HL-60 (cell line): ENCODE measurements around the gene PDE1C.

Source experiments
- DNase-seq, 2 experiments: peaks; one replicate each; pipeline ENCODE4 v3.0.0-alpha.2; 2010 to 2020; ENCODE audit warnings: low read depth in 1 of 2, low spot score in 1 of 2
- H3K27ac ChIP-seq: fragments of 250-450 bp; sonication (Bioruptor Pico); replicated peaks from 2 replicates; pipeline ENCODE4 v1.5.1; 2020; ENCODE audit warnings: mild to moderate bottlenecking, moderate library complexity
- H3K27me3 ChIP-seq: fragments of 250-450 bp; sonication (Bioruptor Pico); 2 replicates; pipeline ENCODE4 v1.5.1; 2021; ENCODE audit warnings: mild to moderate bottlenecking, moderate library complexity; ENCODE audit not compliant: insufficient read depth, poor library complexity, severe bottlenecking
- H3K4me3 ChIP-seq: replicated peaks from 2 replicates; pipeline ENCODE4 v1.5.1; 2011; ENCODE audit warnings: mild to moderate bottlenecking, control low read depth, low read length; ENCODE audit not compliant: insufficient read depth
- GABPA ChIP-seq: IDR thresholded peaks from 2 replicates; pipeline ENCODE4 v1.6.1; 2012; ENCODE audit warnings: low read depth
- POLR2AphosphoS5 ChIP-seq: IDR thresholded peaks from 2 replicates; pipeline ENCODE4 v1.6.1; 2012; ENCODE audit warnings: low read depth
- SPI1 ChIP-seq: IDR thresholded peaks from 2 replicates; pipeline ENCODE4 v1.6.1; 2012; ENCODE audit warnings: low read depth, mild to moderate bottlenecking, borderline replicate concordance
- TF ChIP-seq, protein P1 (sequence below): IDR thresholded peaks from 2 replicates; pipeline ENCODE4 v1.6.1; 2012; ENCODE audit warnings: low read depth; ENCODE audit not compliant: insufficient replicate concordance
- TF ChIP-seq, protein P2 (sequence below): IDR thresholded peaks from one replicate; pipeline ENCODE4 v1.5.1; 2011; ENCODE audit warnings: low read length, control low read depth, inconsistent platforms; ENCODE audit not compliant: insufficient read depth

PDE1C gene

DNA sequence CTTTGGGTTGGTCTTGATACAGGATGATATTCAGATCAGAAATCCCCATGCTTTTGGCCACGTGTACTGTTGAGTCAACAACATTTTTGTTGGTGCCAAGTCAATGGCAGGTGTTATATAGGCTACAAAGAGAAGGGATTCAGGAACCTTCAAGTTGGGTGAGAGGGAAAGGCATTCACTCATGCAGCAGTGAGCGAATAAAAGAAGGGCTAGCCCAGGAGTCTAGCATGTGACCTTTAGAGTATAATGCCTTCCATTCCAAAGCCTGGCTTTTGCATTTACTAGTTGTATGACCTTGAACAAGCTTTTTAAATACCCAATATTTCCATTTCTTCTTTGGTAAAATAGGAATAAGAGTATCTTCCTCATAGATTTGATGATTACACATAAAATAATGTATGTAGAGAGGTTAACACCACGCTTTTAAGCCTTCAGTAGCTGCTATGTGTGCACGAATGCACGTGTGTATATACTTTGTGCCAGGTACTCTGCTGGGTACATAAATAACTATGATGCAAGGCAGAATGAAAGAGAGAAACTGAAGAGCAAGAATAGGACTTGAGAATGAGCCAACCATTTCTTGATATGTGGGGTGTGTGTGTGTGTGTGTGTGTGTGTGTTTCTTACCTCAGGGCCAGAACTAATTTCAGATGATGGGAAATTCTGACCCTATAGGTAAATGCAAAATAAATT lies 163.6 kb downstream of the PDE1C start:
- TF ChIP-seq, protein P1, sequence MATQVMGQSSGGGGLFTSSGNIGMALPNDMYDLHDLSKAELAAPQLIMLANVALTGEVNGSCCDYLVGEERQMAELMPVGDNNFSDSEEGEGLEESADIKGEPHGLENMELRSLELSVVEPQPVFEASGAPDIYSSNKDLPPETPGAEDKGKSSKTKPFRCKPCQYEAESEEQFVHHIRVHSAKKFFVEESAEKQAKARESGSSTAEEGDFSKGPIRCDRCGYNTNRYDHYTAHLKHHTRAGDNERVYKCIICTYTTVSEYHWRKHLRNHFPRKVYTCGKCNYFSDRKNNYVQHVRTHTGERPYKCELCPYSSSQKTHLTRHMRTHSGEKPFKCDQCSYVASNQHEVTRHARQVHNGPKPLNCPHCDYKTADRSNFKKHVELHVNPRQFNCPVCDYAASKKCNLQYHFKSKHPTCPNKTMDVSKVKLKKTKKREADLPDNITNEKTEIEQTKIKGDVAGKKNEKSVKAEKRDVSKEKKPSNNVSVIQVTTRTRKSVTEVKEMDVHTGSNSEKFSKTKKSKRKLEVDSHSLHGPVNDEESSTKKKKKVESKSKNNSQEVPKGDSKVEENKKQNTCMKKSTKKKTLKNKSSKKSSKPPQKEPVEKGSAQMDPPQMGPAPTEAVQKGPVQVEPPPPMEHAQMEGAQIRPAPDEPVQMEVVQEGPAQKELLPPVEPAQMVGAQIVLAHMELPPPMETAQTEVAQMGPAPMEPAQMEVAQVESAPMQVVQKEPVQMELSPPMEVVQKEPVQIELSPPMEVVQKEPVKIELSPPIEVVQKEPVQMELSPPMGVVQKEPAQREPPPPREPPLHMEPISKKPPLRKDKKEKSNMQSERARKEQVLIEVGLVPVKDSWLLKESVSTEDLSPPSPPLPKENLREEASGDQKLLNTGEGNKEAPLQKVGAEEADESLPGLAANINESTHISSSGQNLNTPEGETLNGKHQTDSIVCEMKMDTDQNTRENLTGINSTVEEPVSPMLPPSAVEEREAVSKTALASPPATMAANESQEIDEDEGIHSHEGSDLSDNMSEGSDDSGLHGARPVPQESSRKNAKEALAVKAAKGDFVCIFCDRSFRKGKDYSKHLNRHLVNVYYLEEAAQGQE, result no peak
- TF ChIP-seq SPI1 (no peak), POLR2AphosphoS5 (no peak), GABPA (no peak)
- TF ChIP-seq, protein P2, sequence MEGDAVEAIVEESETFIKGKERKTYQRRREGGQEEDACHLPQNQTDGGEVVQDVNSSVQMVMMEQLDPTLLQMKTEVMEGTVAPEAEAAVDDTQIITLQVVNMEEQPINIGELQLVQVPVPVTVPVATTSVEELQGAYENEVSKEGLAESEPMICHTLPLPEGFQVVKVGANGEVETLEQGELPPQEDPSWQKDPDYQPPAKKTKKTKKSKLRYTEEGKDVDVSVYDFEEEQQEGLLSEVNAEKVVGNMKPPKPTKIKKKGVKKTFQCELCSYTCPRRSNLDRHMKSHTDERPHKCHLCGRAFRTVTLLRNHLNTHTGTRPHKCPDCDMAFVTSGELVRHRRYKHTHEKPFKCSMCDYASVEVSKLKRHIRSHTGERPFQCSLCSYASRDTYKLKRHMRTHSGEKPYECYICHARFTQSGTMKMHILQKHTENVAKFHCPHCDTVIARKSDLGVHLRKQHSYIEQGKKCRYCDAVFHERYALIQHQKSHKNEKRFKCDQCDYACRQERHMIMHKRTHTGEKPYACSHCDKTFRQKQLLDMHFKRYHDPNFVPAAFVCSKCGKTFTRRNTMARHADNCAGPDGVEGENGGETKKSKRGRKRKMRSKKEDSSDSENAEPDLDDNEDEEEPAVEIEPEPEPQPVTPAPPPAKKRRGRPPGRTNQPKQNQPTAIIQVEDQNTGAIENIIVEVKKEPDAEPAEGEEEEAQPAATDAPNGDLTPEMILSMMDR, result no peak
- Histone ChIP-seq H3K27me3 (no peaks in the 10 kb centered on the region), H3K4me3 (no peak overlapping the region)

GRCh38 chr7:31903962-31904361 lies 166.2 kb downstream of the PDE1C start:
- Histone ChIP-seq H3K27me3 (no peaks in the 10 kb centered on the region), H3K4me3 (no peak overlapping the region), H3K27ac (no peak overlapping the region)
- DNase-seq, result no peak
- TF ChIP-seq GABPA (no peak), SPI1 (no peak), POLR2AphosphoS5 (no peak)
- TF ChIP-seq, protein P1, result no peak
- TF ChIP-seq, protein P2, result no peak

More for the DNA sequence above, 163.6 kb downstream of the PDE1C start:
- no peak for DNase-seq
- H3K27ac ChIP-seq, result no peak overlapping the region

DNA sequence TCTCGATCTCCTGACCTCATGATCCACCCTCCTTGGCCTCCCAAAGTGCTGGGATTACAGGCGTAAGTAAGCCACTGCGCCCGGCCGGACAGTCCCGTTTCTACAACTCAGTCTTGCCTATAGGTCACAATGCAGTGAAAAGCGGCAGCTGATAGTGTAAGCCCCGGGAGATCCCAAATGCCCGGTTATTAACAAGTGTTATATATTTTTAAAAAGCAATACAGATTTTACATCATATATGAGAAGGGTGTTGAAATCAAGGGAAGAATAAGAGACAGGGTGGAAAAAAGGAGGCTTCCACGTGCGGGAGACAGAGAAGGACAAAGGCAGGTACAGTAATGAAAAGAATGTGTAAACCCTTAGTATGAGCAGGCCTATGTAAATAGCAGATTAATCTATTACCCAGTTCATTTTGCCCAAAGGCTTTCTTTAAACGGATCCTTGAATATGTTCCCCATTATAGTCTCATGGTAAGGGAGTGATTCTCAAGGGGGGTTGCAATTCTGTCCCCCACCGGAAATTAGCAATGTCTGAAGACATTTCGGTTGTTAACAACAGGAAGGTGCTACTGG lies 170.8 kb downstream of the PDE1C start:
- TF ChIP-seq GABPA, result no peak
- TF ChIP-seq SPI1, result no peak
- TF ChIP-seq POLR2AphosphoS5, result no peak
- TF ChIP-seq, protein P2, result no peak
- TF ChIP-seq, protein P1, result no peak
- H3K27me3 ChIP-seq, result no peaks in the 10 kb centered on the region
- H3K27ac ChIP-seq, result no peak overlapping the region

More for the DNA sequence above, 170.8 kb downstream of the PDE1C start:
- no peak overlapping the region for H3K4me3 ChIP-seq
- DNase-seq, result no peak
